GM18520 (cell line): ENCODE results near the gene ICOS.
A peak's percentile ranks its signal among the peaks of the same experiment; 100 is the strongest.
"Not testable (repeated sequence)": the region's sequence is repeated elsewhere in the genome, so short reads cannot be mapped to it uniquely, and the experiment has no call there.

ENCODE experiments used
- ATAC-seq: cut with Tn5 transposase; IDR thresholded peaks from one replicate; pipeline ENCODE4 v1.9.1; 2021; ENCODE audit not compliant: unreplicated experiment

The ICOS gene

GRCh38 chr2:203973000-203973399, 36.4 kb downstream of the ICOS start:
- ATAC-seq, result peak; percentile 58

- ATAC-seq, result no peak
Measured at GRCh38 chr2:203973676-203974075, 37.1 kb downstream of the ICOS start.

- no peak for ATAC-seq
Measured at GRCh38 chr2:203975912-203976311, 39.3 kb downstream of the ICOS start.

GRCh38 chr2:203982276-203982675, 45.7 kb downstream of the ICOS start:
- no peak for ATAC-seq

GRCh38 chr2:203983064-203983715, 46.6 kb downstream of the ICOS start:
- no peak for ATAC-seq

GRCh38 chr2:203985978-203986377, 49.4 kb downstream of the ICOS start:
- ATAC-seq, result not testable (repeated sequence)

- no peak for ATAC-seq
Measured at GRCh38 chr2:203987959-203988358, 51.4 kb downstream of the ICOS start.

- ATAC-seq, result no peak
Measured at GRCh38 chr2:203988500-203989260, 52.1 kb downstream of the ICOS start.

GRCh38 chr2:203989521-203989920, 53.0 kb downstream of the ICOS start:
- ATAC-seq, result no peak

GRCh38 chr2:203992509-203992908, 55.9 kb downstream of the ICOS start:
- ATAC-seq, result no peak

GRCh38 chr2:203993011-203993410, 56.4 kb downstream of the ICOS start:
- ATAC-seq, result no peak

- peak; percentile 44 for ATAC-seq
Measured at GRCh38 chr2:203993560-203993959, 57.0 kb downstream of the ICOS start.

- peak; percentile 43 for ATAC-seq
Measured at GRCh38 chr2:203994735-203995134, 58.2 kb downstream of the ICOS start.

- no peak for ATAC-seq
Measured at GRCh38 chr2:203996692-203997091, 60.1 kb downstream of the ICOS start.

- no peak for ATAC-seq
Measured at GRCh38 chr2:203997481-203997880, 60.9 kb downstream of the ICOS start.

- no peak for ATAC-seq
Measured at GRCh38 chr2:203997980-203998809, 61.6 kb downstream of the ICOS start.

GRCh38 chr2:203999835-204000234, 63.3 kb downstream of the ICOS start:
- ATAC-seq, result no peak

- ATAC-seq, result no peak
Measured at GRCh38 chr2:204000446-204000845, 63.9 kb downstream of the ICOS start.

- no peak for ATAC-seq
Measured at GRCh38 chr2:204003276-204003990, 66.9 kb downstream of the ICOS start.

GRCh38 chr2:204004912-204005311, 68.3 kb downstream of the ICOS start:
- ATAC-seq, result peak; percentile 45
